Loucy (cell line): Measurements from ENCODE around the gene JRKL.
A peak's percentile ranks its signal among the peaks of the same experiment; 100 is the strongest.

Experiments
- H2AFZ ChIP-seq: fragments of 200-600 bp; sonication (generic); 2 replicates; pipeline ENCODE4 v1.6.0; 2016; ENCODE audit warnings: antibody characterized with exemption, mild to moderate bottlenecking, low read length, moderate library complexity
- H3F3A ChIP-seq: fragments of 200-600 bp; 2 replicates; pipeline ENCODE4 v1.6.0; 2016; ENCODE audit warnings: antibody characterized with exemption, low read depth, mild to moderate bottlenecking
- H3K27me3 ChIP-seq: fragments of 200-600 bp; sonication (generic); 2 replicates; pipeline ENCODE4 v1.6.1; 2014; ENCODE audit warnings: low read length, mild to moderate bottlenecking; ENCODE audit not compliant: insufficient read depth, poor library complexity, severe bottlenecking
- H3K36me3 ChIP-seq: fragments of 200-600 bp; sonication (generic); 2 replicates; pipeline ENCODE4 v1.6.1; 2016; ENCODE audit warnings: low read length; ENCODE audit not compliant: insufficient read depth
- H3K4me1 ChIP-seq: fragments of 200-600 bp; sonication (generic); 2 replicates; pipeline ENCODE4 v1.5.1; 2014; ENCODE audit warnings: low read length, mild to moderate bottlenecking; ENCODE audit not compliant: insufficient read depth, poor library complexity, severe bottlenecking
- H3K4me2 ChIP-seq: fragments of 200-600 bp; sonication (generic); 2 replicates; pipeline ENCODE4 v1.6.0; 2014; ENCODE audit warnings: antibody characterized with exemption, low read length, low read depth, mild to moderate bottlenecking; ENCODE audit not compliant: poor library complexity, severe bottlenecking
- H3K4me3 ChIP-seq: fragments of 200-600 bp; sonication (generic); 2 replicates; pipeline ENCODE4 v1.5.1; 2014; ENCODE audit warnings: low read length, mild to moderate bottlenecking, mixed read lengths; ENCODE audit not compliant: poor library complexity, severe bottlenecking
- H3K79me2 ChIP-seq: fragments of 200-600 bp; sonication (generic); 2 replicates; pipeline ENCODE4 v1.6.1; 2014; ENCODE audit warnings: low read length; ENCODE audit not compliant: insufficient read depth
- H3K9ac ChIP-seq: fragments of 200-600 bp; sonication (generic); 2 replicates; pipeline ENCODE4 v1.6.0; 2014; ENCODE audit warnings: mild to moderate bottlenecking, low read depth, low read length, moderate library complexity; ENCODE audit not compliant: poor library complexity, severe bottlenecking
- H3K9me2 ChIP-seq: fragments of 200-600 bp; sonication (generic); replicated peaks from 2 replicates; pipeline ENCODE4 v1.6.1; 2016; ENCODE audit warnings: low read depth, low read length, mixed read lengths
- H3K9me3 ChIP-seq: fragments of 200-600 bp; sonication (generic); 2 replicates; pipeline ENCODE4 v1.6.1; 2014; ENCODE audit warnings: mild to moderate bottlenecking, antibody characterized with exemption, low read length, low read depth; ENCODE audit not compliant: insufficient read depth
- H4K20me1 ChIP-seq: fragments of 200-600 bp; sonication (generic); 2 replicates; pipeline ENCODE4 v1.6.0; 2014; ENCODE audit warnings: antibody characterized with exemption, low read length, mild to moderate bottlenecking; ENCODE audit not compliant: insufficient read depth, poor library complexity, severe bottlenecking
- CTCF ChIP-seq: fragments of 200-600 bp; sonication (generic); conservative IDR thresholded peaks from 2 replicates; pipeline ENCODE4 v1.5.1; 2014; ENCODE audit warnings: mild to moderate bottlenecking, antibody characterized with exemption, low read length
- EZH2phosphoT487 ChIP-seq: fragments of 200-600 bp; IDR thresholded peaks from 2 replicates; pipeline ENCODE4 v1.6.1; 2018; ENCODE audit warnings: antibody characterized with exemption, mild to moderate bottlenecking, moderate library complexity, borderline replicate concordance

Gene JRKL

GRCh38 chr11:96373826-96374225, 16.0 kb upstream of the JRKL start:
- H3K9me2 ChIP-seq: no peaks in the 10 kb centered on the region
- no peak overlapping the region for H3K4me2 ChIP-seq
- no peak overlapping the region for H2AFZ ChIP-seq
- TF ChIP-seq EZH2phosphoT487: no peak
- no peaks in the 10 kb centered on the region for H3K79me2 ChIP-seq
- H3K4me3 ChIP-seq: no peak overlapping the region
- no peaks in the 10 kb centered on the region for H3K4me1 ChIP-seq
- no peak overlapping the region for H3K9ac ChIP-seq
- no peaks in the 10 kb centered on the region for H3K9me3 ChIP-seq
- no peaks in the 10 kb centered on the region for H3K27me3 ChIP-seq
- peaks cover 16% of the 10 kb centered on the region; the same call in 1 of the 2 replicates for H3K36me3 ChIP-seq
- no peaks in the 10 kb centered on the region for H3F3A ChIP-seq
- H4K20me1 ChIP-seq: no peaks in the 10 kb centered on the region

- Histone ChIP-seq H3K9me3 (no peaks in the 10 kb centered on the region), H3K4me1 (peaks cover 8% of the 10 kb centered on the region), H3K27me3 (no peaks in the 10 kb centered on the region)
These were observed 13.0 kb upstream of the JRKL start for GRCh38 chr11:96376796-96377195.

GRCh38 chr11:96384156-96384555, 5.7 kb upstream of the JRKL start:
- H3K79me2 ChIP-seq: peaks cover 46% of the 10 kb centered on the region
- TF ChIP-seq EZH2phosphoT487: no peak
- TF ChIP-seq CTCF: no peak
- no peaks in the 10 kb centered on the region for H3K9me2 ChIP-seq
- H3F3A ChIP-seq: no peaks in the 10 kb centered on the region
- H3K4me1 ChIP-seq: peaks cover 59% of the 10 kb centered on the region
- H3K9me3 ChIP-seq: no peaks in the 10 kb centered on the region
- peak overlapping the region; percentile 42 for H3K9ac ChIP-seq
- peaks cover 8% of the 10 kb centered on the region for H4K20me1 ChIP-seq
- H3K27me3 ChIP-seq: no peaks in the 10 kb centered on the region
- H3K36me3 ChIP-seq: peaks cover 3% of the 10 kb centered on the region; the same call in 1 of the 2 replicates
- peak overlapping the region; percentile 82 for H3K4me2 ChIP-seq
- H2AFZ ChIP-seq: no peak overlapping the region
- H3K4me3 ChIP-seq: peak overlapping the region; percentile 63

More at GRCh38 chr11:96376796-96377195, 13.0 kb upstream of the JRKL start:
- H2AFZ ChIP-seq: no peak overlapping the region
- H3K36me3 ChIP-seq: peaks cover 5% of the 10 kb centered on the region
- H3K9me2 ChIP-seq: no peaks in the 10 kb centered on the region
- peaks cover 4% of the 10 kb centered on the region; the same call in 1 of the 2 replicates for H3K79me2 ChIP-seq
- no peak overlapping the region for H3K9ac ChIP-seq
- no peaks in the 10 kb centered on the region for H3F3A ChIP-seq
- H3K4me2 ChIP-seq: no peak overlapping the region
- TF ChIP-seq EZH2phosphoT487 (no peak), CTCF (no peak)
- H4K20me1 ChIP-seq: no peaks in the 10 kb centered on the region
- H3K4me3 ChIP-seq: no peak overlapping the region

- H3K79me2 ChIP-seq: peaks cover 53% of the 10 kb centered on the region
- no peak overlapping the region for H2AFZ ChIP-seq
- H3K27me3 ChIP-seq: no peaks in the 10 kb centered on the region
- H3K4me1 ChIP-seq: peaks cover 59% of the 10 kb centered on the region
- peak overlapping the region; percentile 98 for H3K4me3 ChIP-seq
- H3K4me2 ChIP-seq: peak overlapping the region; percentile 82
- TF ChIP-seq EZH2phosphoT487: no peak
- no peak for TF ChIP-seq CTCF
- peaks cover 3% of the 10 kb centered on the region; the same call in 1 of the 2 replicates for H3K36me3 ChIP-seq
- no peaks in the 10 kb centered on the region for H3K9me2 ChIP-seq
- no peak overlapping the region for H3K9ac ChIP-seq
- peaks cover 8% of the 10 kb centered on the region for H4K20me1 ChIP-seq
- H3K9me3 ChIP-seq: no peaks in the 10 kb centered on the region
- no peaks in the 10 kb centered on the region for H3F3A ChIP-seq
These were observed 4.6 kb upstream of the JRKL start for GRCh38 chr11:96385187-96385586.
